Suprapubic skin (tissue), 4 donors: ENCODE data around the gene RNF26.

Experiments used
- CTCF ChIP-seq, 2 donors: fragments of 200-600 bp in 1 of 2; fragments of 450-650 bp in 1 of 2; sonication (generic) in 1 of 2; IDR thresholded peaks; one replicate each; pipeline ENCODE4 v1.5.1; 2016 to 2019; ENCODE audit warnings: antibody characterized with exemption in 2 of 2, mild to moderate bottlenecking in 1 of 2, moderate library complexity in 1 of 2
- POLR2A ChIP-seq, 2 donors: fragments of 450-650 bp; IDR thresholded peaks; one replicate each; pipeline ENCODE4 v1.6.1; 2017; ENCODE audit warnings: antibody characterized with exemption in 2 of 2, mild to moderate bottlenecking in 2 of 2, moderate library complexity in 2 of 2
- POLR2AphosphoS5 ChIP-seq, 3 donors: sonication (generic); formaldehyde crosslinking; IDR thresholded peaks; one replicate each; pipeline ENCODE4 v1.6.1; 2017; ENCODE audit warnings: antibody characterized with exemption in 3 of 3

DNA sequence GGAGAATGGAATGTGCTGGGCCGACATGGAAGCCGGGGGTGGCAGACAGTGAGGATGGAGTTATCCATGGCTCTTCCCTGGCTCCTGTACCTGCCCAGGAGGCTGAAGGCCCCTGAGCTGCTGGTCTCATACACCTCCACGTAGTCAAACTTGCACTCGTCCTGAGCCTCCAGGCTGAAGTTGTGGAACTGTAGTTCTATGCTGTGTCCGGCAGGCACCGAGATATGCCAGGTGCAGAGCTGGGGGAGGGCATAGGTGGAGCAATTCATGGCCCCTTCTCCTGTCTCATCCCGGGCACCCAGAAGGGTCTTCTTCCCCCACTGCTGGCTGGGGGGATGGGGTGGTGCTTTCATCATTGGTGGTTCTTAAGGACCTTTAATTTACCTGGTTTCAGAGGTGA lies 9.4 kb downstream of the RNF26 start:
- no peak for TF ChIP-seq POLR2AphosphoS5 (IDR thresholded peaks at IDR 0.05)
- no peak for TF ChIP-seq CTCF (IDR thresholded peaks at IDR 0.05)
- no peak for TF ChIP-seq POLR2A (IDR thresholded peaks at IDR 0.05)
